HL-60 (cell line): Measurements from ENCODE around the gene KRT6A.
"Not testable (repeated sequence)": the region's sequence is repeated elsewhere in the genome, so short reads cannot be mapped to it uniquely, and the experiment has no call there.

ENCODE experiments used
- POLR2AphosphoS5 ChIP-seq: IDR thresholded peaks from 2 replicates; pipeline ENCODE4 v1.6.1; 2012; ENCODE audit warnings: low read depth
- TF ChIP-seq, protein P1 (sequence below): IDR thresholded peaks from one replicate; pipeline ENCODE4 v1.5.1; 2011; ENCODE audit warnings: low read length, control low read depth, inconsistent platforms; ENCODE audit not compliant: insufficient read depth

DNA sequence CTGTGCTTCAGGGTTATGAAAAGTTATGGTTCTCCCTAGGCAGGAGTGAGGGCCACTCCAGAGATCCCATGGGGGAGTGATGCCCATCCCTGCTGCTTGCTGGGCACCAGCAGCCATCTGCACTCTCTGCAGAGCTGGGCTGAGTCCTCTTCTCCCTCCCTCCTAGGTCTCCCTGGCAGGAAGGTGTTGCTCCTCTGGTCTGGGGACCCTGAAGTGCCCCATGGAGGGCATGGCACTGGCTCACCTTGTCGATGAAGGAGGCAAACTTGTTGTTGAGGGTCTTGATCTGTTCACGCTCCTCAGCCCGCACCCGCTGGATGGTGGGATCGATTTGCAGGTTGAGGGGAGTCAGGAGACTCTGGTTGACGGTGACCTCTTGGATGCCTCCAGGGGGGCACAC is 652 bp downstream of the KRT6A start:
- TF ChIP-seq, protein P1, sequence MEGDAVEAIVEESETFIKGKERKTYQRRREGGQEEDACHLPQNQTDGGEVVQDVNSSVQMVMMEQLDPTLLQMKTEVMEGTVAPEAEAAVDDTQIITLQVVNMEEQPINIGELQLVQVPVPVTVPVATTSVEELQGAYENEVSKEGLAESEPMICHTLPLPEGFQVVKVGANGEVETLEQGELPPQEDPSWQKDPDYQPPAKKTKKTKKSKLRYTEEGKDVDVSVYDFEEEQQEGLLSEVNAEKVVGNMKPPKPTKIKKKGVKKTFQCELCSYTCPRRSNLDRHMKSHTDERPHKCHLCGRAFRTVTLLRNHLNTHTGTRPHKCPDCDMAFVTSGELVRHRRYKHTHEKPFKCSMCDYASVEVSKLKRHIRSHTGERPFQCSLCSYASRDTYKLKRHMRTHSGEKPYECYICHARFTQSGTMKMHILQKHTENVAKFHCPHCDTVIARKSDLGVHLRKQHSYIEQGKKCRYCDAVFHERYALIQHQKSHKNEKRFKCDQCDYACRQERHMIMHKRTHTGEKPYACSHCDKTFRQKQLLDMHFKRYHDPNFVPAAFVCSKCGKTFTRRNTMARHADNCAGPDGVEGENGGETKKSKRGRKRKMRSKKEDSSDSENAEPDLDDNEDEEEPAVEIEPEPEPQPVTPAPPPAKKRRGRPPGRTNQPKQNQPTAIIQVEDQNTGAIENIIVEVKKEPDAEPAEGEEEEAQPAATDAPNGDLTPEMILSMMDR, result not testable (repeated sequence)
- TF ChIP-seq POLR2AphosphoS5, result not testable (repeated sequence)
